Endothelial cell of umbilical vein (primary cell): ENCODE measurements around the gene TENT5C. TPM values are rescaled to one million over a fixed set of nuclear protein-coding genes. Genes with fewer than 3 reads are reported as not detected.

Source experiments
- BruUV-seq: library from RNA; stranded (reverse); fragments of 400-500 nt; replicated peaks from 2 replicates; lab custom pipeline; 2021; lab: Mats Ljungman, UMichigan
- CTCF ChIA-PET: fragments of 300-600, 350-600 bp; sonication (Branson Sonifier 250); formaldehyde crosslinking; loops from one replicate; lab custom pipeline; 2021; ENCODE audit warnings: antibody characterized with exemption, inconsistent platforms; lab: Charles Lee
- POLR2A ChIA-PET: fragments of 300-600, 350-600 bp; sonication (Branson Sonifier 250); formaldehyde crosslinking; loops from one replicate; lab custom pipeline; 2021; ENCODE audit warnings: antibody characterized with exemption, inconsistent platforms; lab: Charles Lee
- DNase-seq: peaks from one replicate; pipeline ENCODE4 v3.0.0-alpha.2; 2011; ENCODE audit warnings: low read depth, low spot score
- FAIRE-seq: peaks from 2 replicates; lab custom pipeline; 2011; peaks lifted over from hg19 to GRCh38; lab: Jason Lieb, UNC
- H2AFZ ChIP-seq: 2 replicates; pipeline ENCODE4 v1.6.0; 2012; ENCODE audit warnings: low read depth, low read length, control low read depth, inconsistent platforms
- H3K27ac ChIP-seq: 2 replicates; pipeline ENCODE4 v1.5.1; 2011; ENCODE audit warnings: low read depth, mild to moderate bottlenecking, control low read depth, low read length, moderate library complexity; ENCODE audit not compliant: insufficient read depth
- H3K27me3 ChIP-seq, 2 experiments: 2 replicates each; pipeline versions ENCODE4 v1.6.0 to v1.6.1; 2011; ENCODE audit warnings: low read length in 2 of 2, mixed read lengths in 1 of 2; ENCODE audit not compliant: control insufficient read depth in 2 of 2, insufficient read depth in 2 of 2
- H3K36me3 ChIP-seq, 2 experiments: 2 replicates in 1 of 2; 3 replicates in 1 of 2; pipeline ENCODE4 v1.5.1; 2011; ENCODE audit warnings: low read length in 2 of 2, mild to moderate bottlenecking in 1 of 2, moderate library complexity in 1 of 2; ENCODE audit not compliant: control insufficient read depth in 2 of 2, insufficient read depth in 2 of 2; ENCODE audit errors: extremely low read depth in 1 of 2
- H3K4me1 ChIP-seq: 3 replicates; pipeline ENCODE4 v1.5.1; 2011; ENCODE audit warnings: mild to moderate bottlenecking, low read length; ENCODE audit not compliant: control insufficient read depth, insufficient read depth; ENCODE audit errors: extremely low read depth
- H3K4me2 ChIP-seq: 2 replicates; pipeline ENCODE4 v1.6.1; 2011; ENCODE audit warnings: low read length, control low read depth, mixed read lengths; ENCODE audit not compliant: insufficient read depth
- H3K4me3 ChIP-seq, 3 experiments: fragments of 200-600 bp in 1 of 3; sonication (generic), shearing (Covaris generic) in 1 of 3; replicated peaks in 1 of 3; 2 replicates each; pipeline ENCODE4 v1.5.1; 2011 to 2016; ENCODE audit warnings: control low read depth in 3 of 3, low read length in 3 of 3, mild to moderate bottlenecking in 2 of 3, inconsistent platforms in 1 of 3, low read depth in 1 of 3, moderate library complexity in 1 of 3; ENCODE audit not compliant: insufficient read depth in 1 of 3
- H3K79me2 ChIP-seq: 2 replicates; pipeline ENCODE4 v1.6.0; 2012; ENCODE audit warnings: low read length, inconsistent platforms; ENCODE audit not compliant: control insufficient read depth, insufficient read depth
- H3K9ac ChIP-seq: replicated peaks from 2 replicates; pipeline ENCODE3; 2011; ENCODE audit warnings: low read length, control low read depth; ENCODE audit not compliant: insufficient read depth; ENCODE audit errors: extremely low read depth
- H3K9me1 ChIP-seq: replicated peaks from 3 replicates; pipeline ENCODE4 v1.6.0; 2011; ENCODE audit warnings: mild to moderate bottlenecking, low read length; ENCODE audit not compliant: control insufficient read depth, insufficient read depth; ENCODE audit errors: extremely low read depth
- H3K9me3 ChIP-seq: replicated peaks from 2 replicates; pipeline ENCODE4 v1.5.1; 2012; ENCODE audit warnings: low read length, inconsistent platforms; ENCODE audit not compliant: control insufficient read depth, insufficient read depth
- H4K20me1 ChIP-seq: replicated peaks from 2 replicates; pipeline ENCODE3; 2011; ENCODE audit warnings: mild to moderate bottlenecking, low read length; ENCODE audit not compliant: control insufficient read depth, insufficient read depth; ENCODE audit errors: extremely low read depth
- EZH2 ChIP-seq: IDR thresholded peaks from 2 replicates; pipeline ENCODE4 v1.6.1; 2012; ENCODE audit warnings: borderline replicate concordance, low read depth, mild to moderate bottlenecking, moderate library complexity, low read length, inconsistent platforms; ENCODE audit not compliant: severe bottlenecking
- FOS ChIP-seq: IDR thresholded peaks from 2 replicates; pipeline ENCODE4 v1.6.1; 2011; ENCODE audit warnings: mild to moderate bottlenecking, low read length, moderate library complexity, borderline replicate concordance; ENCODE audit not compliant: insufficient read depth
- GATA2 ChIP-seq: IDR thresholded peaks from 2 replicates; pipeline ENCODE4 v1.7.0; 2011; ENCODE audit warnings: low read depth, mild to moderate bottlenecking, moderate library complexity, mixed read lengths, low read length; ENCODE audit not compliant: insufficient read length, insufficient read depth
- JUN ChIP-seq: IDR thresholded peaks from 2 replicates; pipeline ENCODE4 v1.6.1; 2011; ENCODE audit warnings: borderline replicate concordance, low read depth; ENCODE audit not compliant: insufficient read length, insufficient read depth
- MYC ChIP-seq: IDR thresholded peaks from one replicate; pipeline ENCODE4 v1.6.1; 2011; ENCODE audit warnings: mild to moderate bottlenecking, low read depth, low read length
- POLR2A ChIP-seq: IDR thresholded peaks from 2 replicates; pipeline ENCODE4 v1.6.1; 2012; ENCODE audit warnings: low read depth, mild to moderate bottlenecking, control low read depth, low read length
- POLR2AphosphoS5 ChIP-seq: IDR thresholded peaks from 2 replicates; pipeline ENCODE4 v1.6.1; 2012; ENCODE audit warnings: low read depth, mild to moderate bottlenecking, control low read depth, low read length, moderate library complexity; ENCODE audit not compliant: insufficient read depth
- dilution Hi-C: fragments of 300-500 bp; cut with MboI; formaldehyde crosslinking; loops from one replicate; pipeline ENCODE4 v1.15.0; 2019; ENCODE audit warnings: low sequenced_read_pairs; ENCODE audit not compliant: extremely low pct_ligation_motif_present
- intact Hi-C: fragments of 100-400 bp; cut with micrococcal nuclease; formaldehyde crosslinking; loops from one replicate; pipeline ENCODE4 v1.10.0; 2022
- polyA plus RNA-seq, 4 experiments: library from polyadenylated mRNA; depleted of rRNA in 3 of 4; stranded (reverse) in 3 of 4; unstranded in 1 of 4; fragments of >200 nt; gene quantifications; 2 replicates each; pipeline versions ENCODE4 v1.2.1 to v1.2.3, GENCODE V29; 2011 to 2012; ENCODE audit warnings: missing spikeins in 1 of 4
- total RNA-seq: library from RNA; stranded (reverse); gene quantifications from 2 replicates; pipeline ENCODE4 v1.2.3, GENCODE V29; 2021
- TF ChIP-seq, protein P1 (sequence below), 2 donors: IDR thresholded peaks; 1 replicate in 1 of 2; 2 replicates in 1 of 2; pipeline ENCODE4 v1.5.1; 2011; ENCODE audit warnings: low read length in 2 of 2, mild to moderate bottlenecking in 2 of 2, moderate library complexity in 2 of 2, control low read depth in 1 of 2, inconsistent platforms in 1 of 2, low read depth in 1 of 2; ENCODE audit not compliant: insufficient read depth in 1 of 2; ENCODE audit errors: extremely low read depth in 1 of 2
- TF ChIP-seq, protein P2 (sequence below): IDR thresholded peaks from 2 replicates; pipeline ENCODE4 v1.6.1; 2011; ENCODE audit not compliant: insufficient read depth, insufficient read length

TENT5C gene
- total and polyA plus RNA-seq, 2 donors (not counting 3 experiments of a cell fraction or from before 2014, with no cell fraction given): 0.06 to 0.22 TPM

DNA sequence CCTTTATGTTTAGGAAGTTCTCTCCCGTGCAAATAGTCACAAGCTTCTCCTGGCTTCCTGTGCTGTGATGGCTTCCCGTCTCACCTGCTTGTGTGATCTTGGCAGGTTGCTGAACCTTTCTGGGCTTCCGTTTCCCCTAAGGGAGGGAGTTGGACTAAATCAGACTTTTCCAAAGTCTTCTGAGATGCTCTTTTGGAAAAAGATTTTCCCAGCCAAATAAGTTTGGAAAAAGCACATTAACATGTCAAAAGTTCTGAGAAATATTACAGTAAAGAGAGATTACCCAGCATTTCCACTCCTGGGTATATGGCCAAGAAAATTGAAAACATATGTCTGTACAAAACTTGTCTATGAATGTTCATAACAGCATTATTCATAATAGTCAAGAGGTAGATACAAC is 36.0 kb upstream of the TENT5C start:
- H4K20me1 ChIP-seq: no peaks in the 10 kb centered on the region
- H3K27me3 ChIP-seq: peaks cover 3 to 4% of the 10 kb centered on the region in 2 experiments
- no peak overlapping the region for H3K4me2 ChIP-seq
- FAIRE-seq (no peak), DNase-seq (no peak)
- ChIA-PET POLR2A (no interaction called here), CTCF (no interaction called here)
- H3K27ac ChIP-seq: no peak overlapping the region
- H3K9me3 ChIP-seq: no peaks in the 10 kb centered on the region
- no peak for TF ChIP-seq POLR2AphosphoS5
- TF ChIP-seq, protein P1, sequence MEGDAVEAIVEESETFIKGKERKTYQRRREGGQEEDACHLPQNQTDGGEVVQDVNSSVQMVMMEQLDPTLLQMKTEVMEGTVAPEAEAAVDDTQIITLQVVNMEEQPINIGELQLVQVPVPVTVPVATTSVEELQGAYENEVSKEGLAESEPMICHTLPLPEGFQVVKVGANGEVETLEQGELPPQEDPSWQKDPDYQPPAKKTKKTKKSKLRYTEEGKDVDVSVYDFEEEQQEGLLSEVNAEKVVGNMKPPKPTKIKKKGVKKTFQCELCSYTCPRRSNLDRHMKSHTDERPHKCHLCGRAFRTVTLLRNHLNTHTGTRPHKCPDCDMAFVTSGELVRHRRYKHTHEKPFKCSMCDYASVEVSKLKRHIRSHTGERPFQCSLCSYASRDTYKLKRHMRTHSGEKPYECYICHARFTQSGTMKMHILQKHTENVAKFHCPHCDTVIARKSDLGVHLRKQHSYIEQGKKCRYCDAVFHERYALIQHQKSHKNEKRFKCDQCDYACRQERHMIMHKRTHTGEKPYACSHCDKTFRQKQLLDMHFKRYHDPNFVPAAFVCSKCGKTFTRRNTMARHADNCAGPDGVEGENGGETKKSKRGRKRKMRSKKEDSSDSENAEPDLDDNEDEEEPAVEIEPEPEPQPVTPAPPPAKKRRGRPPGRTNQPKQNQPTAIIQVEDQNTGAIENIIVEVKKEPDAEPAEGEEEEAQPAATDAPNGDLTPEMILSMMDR (IDR thresholded peaks at IDR 0.05; ENCODE audit: extremely low read depth in 1 of 2, insufficient read depth in 1 of 2, low read depth in 1 of 2, low read length in 2 of 2): no peak
- TF ChIP-seq POLR2A: no peak
- TF ChIP-seq FOS: no peak
- TF ChIP-seq, protein P2, sequence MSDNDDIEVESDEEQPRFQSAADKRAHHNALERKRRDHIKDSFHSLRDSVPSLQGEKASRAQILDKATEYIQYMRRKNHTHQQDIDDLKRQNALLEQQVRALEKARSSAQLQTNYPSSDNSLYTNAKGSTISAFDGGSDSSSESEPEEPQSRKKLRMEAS: no peak
- no peak for TF ChIP-seq EZH2
- TF ChIP-seq JUN: no peak
- TF ChIP-seq GATA2: no peak
- no peak for TF ChIP-seq MYC
- H3K4me1 ChIP-seq: no peaks in the 10 kb centered on the region
- no peak overlapping the region for H2AFZ ChIP-seq
- BruUV-seq: no TSS peak
- intact Hi-C loops: no loop called here
- H3K4me3 ChIP-seq: no peak overlapping the region
- H3K79me2 ChIP-seq: no peaks in the 10 kb centered on the region
- dilution Hi-C loops: no loop called here
- no peaks in the 10 kb centered on the region for H3K36me3 ChIP-seq
- no peak overlapping the region for H3K9ac ChIP-seq
- H3K9me1 ChIP-seq: no peaks in the 10 kb centered on the region
